HUES6 (cell line): ENCODE measurements around the gene PTH1R.
A peak's percentile ranks its signal among the peaks of the same experiment; 100 is the strongest.

Experiments used
- H3K27ac ChIP-seq: 2 replicates; pipeline ENCODE4 v1.7.0; 2013; ENCODE audit warnings: low read depth, mild to moderate bottlenecking, low read length, inconsistent platforms
- H3K27me3 ChIP-seq: 2 replicates; pipeline ENCODE4 v1.6.1; 2013; ENCODE audit warnings: low read length; ENCODE audit not compliant: control insufficient read depth, insufficient read depth
- H3K36me3 ChIP-seq: 2 replicates; pipeline ENCODE4 v1.6.1; 2013; ENCODE audit warnings: low read length; ENCODE audit not compliant: control insufficient read depth, insufficient read depth
- H3K4me1 ChIP-seq: 2 replicates; pipeline ENCODE4 v1.6.1; 2013; ENCODE audit warnings: low read length; ENCODE audit not compliant: control insufficient read depth, insufficient read depth
- H3K4me3 ChIP-seq: 2 replicates; pipeline ENCODE4 v1.5.1; 2013; ENCODE audit warnings: low read depth, low read length
- H3K9ac ChIP-seq: one replicate; pipeline ENCODE4 v1.6.1; 2013; ENCODE audit warnings: mild to moderate bottlenecking, low read length
- H3K9me3 ChIP-seq: 2 replicates; pipeline ENCODE4 v1.6.1; 2013; ENCODE audit warnings: low read depth, low read length; ENCODE audit not compliant: control insufficient read depth, insufficient read depth

Gene PTH1R

DNA sequence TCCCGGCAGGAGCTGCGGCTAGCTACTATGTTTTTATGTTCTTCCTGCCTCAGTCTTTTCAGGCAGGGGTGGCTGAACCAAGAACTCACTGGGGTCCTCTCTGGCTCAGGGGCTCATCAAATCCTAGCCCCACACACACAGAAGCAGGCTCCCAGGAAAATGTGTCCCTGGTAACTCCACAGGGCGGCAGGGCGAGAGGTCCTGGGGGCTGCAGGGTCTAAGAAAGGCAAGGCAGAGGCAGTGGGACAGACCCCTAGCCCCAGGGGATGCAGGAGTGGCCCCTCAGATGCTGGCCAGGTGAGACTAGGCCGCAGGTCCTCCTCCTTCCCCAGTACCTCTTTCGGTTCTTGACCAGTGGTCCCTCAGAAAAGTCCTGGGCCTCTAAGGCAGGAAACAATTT lies 48.9 kb downstream of the PTH1R start:
- Histone ChIP-seq H3K36me3 (peaks cover 62% of the 10 kb centered on the region), H3K9ac (no peak overlapping the region), H3K27me3 (no peaks in the 10 kb centered on the region), H3K9me3 (no peaks in the 10 kb centered on the region), H3K27ac (peak overlapping the region; percentile 16; the same call in 1 of the 2 replicates), H3K4me3 (no peak overlapping the region), H3K4me1 (peaks cover 10% of the 10 kb centered on the region)

DNA sequence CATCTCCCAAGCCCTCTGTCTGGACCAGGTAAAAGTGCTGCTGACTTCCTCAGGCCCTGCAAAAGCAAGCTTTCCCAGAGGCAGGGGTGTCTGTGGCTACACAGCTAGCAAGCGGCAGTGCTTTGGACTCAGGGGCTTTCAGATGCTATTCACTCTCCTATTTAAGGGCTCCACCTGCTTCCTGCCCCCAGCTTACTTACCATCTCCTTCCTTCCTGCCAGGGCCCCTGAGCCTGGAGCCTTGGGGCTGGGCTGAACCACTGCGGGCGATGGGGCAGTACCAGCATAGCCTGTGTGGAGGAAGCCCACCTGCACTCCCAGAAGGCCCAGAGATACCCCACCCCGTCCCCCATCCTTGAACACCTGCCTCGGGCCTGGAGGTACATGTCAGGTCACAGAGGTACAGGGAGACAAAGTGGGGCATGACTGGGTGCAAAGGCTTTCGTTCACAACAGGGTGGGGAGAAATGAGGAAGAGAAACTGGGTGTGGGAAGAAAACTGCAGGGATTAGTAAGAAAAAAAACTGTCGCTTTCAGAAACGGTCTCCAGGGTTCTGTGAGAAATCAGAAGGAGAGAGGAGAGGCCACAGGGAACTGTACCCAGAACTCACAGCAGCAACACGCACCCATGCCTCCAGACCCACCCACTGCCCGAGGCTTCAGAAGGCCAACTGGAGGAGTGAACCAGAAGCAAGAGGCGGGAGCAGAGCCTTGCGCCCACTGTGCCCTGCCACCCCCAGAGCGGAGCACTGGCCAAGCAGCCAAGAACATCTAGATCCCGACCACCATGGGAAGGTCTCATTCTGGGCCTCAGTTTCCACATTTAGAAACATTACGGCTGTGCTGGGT lies 49.6 kb downstream of the PTH1R start:
- Histone ChIP-seq H3K9me3 (no peaks in the 10 kb centered on the region), H3K27ac (0 out of 2 replicates have a peak overlapping the region, but pooled peaks have one; percentile 16), H3K9ac (no peak overlapping the region), H3K27me3 (no peaks in the 10 kb centered on the region), H3K36me3 (peaks cover 56% of the 10 kb centered on the region), H3K4me3 (no peak overlapping the region), H3K4me1 (peaks cover 16% of the 10 kb centered on the region)

- no peak overlapping the region for H3K4me3 ChIP-seq
- H3K27ac ChIP-seq: no peak overlapping the region
- H3K9ac ChIP-seq: no peak overlapping the region
- peaks cover 50% of the 10 kb centered on the region for H3K36me3 ChIP-seq
- no peaks in the 10 kb centered on the region for H3K9me3 ChIP-seq
- H3K4me1 ChIP-seq: peaks cover 22% of the 10 kb centered on the region
- no peaks in the 10 kb centered on the region for H3K27me3 ChIP-seq
Measured at GRCh38 chr3:46927718-46928073, 50.2 kb downstream of the PTH1R start.

DNA sequence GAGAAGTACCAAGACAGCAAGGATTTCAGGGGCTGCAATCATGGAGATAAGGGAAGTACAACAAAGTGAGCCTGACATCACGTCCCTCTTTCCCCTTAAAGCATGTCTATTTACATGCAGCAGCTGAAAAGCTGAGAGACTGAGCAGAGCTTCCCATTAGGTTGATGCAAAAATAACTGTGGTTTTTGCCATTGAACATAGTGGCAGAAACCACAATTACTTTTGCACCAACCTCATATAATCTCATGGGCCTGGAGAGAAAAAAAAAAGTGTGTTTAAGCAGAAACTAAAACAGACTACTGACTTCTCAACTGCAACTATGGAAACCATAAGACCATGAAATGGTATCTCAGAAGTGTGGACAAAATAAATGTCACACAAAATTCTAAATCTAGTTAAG lies 50.8 kb downstream of the PTH1R start:
- peaks cover 44% of the 10 kb centered on the region for H3K36me3 ChIP-seq
- peaks cover 28% of the 10 kb centered on the region for H3K4me1 ChIP-seq
- no peaks in the 10 kb centered on the region for H3K9me3 ChIP-seq
- no peak overlapping the region for H3K27ac ChIP-seq
- no peak overlapping the region for H3K9ac ChIP-seq
- no peaks in the 10 kb centered on the region for H3K27me3 ChIP-seq
- no peak overlapping the region for H3K4me3 ChIP-seq

GRCh38 chr3:46929324-46929723 lies 51.8 kb downstream of the PTH1R start:
- H3K4me3 ChIP-seq: no peak overlapping the region
- no peaks in the 10 kb centered on the region for H3K9me3 ChIP-seq
- H3K36me3 ChIP-seq: peaks cover 34% of the 10 kb centered on the region
- H3K4me1 ChIP-seq: peaks cover 35% of the 10 kb centered on the region
- no peak overlapping the region for H3K9ac ChIP-seq
- H3K27ac ChIP-seq: no peak overlapping the region
- no peaks in the 10 kb centered on the region for H3K27me3 ChIP-seq

DNA sequence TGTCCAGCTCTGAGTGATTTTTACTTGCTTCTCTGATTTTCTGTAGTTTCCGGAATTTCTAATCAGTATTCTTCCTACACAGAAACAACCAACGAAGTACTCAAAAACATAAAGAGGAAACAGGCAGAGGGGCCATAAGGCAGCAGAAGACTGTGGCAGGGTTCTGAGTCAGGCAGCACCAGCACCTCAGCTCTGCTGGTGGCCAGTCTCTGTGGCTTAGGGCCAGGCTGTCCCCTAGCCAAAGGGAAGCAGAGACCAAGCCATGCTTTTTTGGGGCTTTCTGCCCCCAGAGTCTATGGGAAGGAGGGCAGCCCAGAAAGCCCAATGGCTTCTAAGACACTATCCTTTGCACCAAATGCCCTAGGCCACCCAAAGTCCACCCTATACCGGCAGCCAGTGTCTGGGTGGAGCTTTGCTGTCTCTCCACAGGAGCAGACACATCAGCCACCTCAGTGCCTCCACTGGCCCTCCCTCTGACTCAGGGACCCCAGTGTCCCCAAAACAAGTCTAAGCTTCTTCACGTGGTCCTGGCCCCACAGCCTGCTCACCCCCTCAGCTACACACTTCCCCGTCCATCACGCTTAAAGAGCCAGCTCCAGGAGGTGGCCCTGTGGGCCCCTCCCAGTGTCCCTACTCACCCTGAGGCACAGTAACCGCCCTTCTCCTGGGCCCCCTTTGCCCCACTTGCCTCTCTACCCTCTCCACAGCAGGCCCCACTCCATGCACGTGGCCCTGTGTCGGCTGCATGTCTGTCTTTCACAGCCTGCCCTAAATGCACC lies 52.8 kb downstream of the PTH1R start:
- Histone ChIP-seq H3K27ac (no peak overlapping the region; the same call in 1 of the 2 replicates), H3K4me1 (peaks cover 45% of the 10 kb centered on the region), H3K9me3 (no peaks in the 10 kb centered on the region), H3K9ac (no peak overlapping the region), H3K36me3 (peaks cover 35% of the 10 kb centered on the region), H3K4me3 (no peak overlapping the region), H3K27me3 (no peaks in the 10 kb centered on the region)

DNA sequence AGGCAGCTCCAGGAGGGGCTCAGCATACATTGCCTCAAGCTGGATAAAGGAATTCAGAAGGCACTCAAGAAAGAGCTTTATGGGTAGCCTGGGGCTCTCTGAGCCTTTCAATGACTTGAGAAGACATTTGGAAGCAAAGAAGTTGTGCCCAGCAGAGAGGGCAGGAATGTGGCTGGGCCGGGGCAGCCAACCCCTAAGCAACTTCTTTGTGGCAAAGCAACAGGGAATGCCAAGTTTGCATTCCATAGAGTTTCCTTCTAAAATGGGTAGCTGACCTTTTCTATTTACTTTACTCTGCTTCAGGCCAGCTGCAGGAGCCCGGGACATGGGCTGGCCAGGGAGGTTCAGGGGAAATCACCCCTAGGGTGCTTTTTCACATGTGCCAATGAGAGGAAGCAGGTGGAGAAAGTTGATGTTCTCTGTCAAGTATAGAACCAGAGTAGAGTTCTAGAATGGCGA lies 53.5 kb downstream of the PTH1R start:
- Histone ChIP-seq H3K36me3 (peaks cover 31% of the 10 kb centered on the region), H3K9me3 (no peaks in the 10 kb centered on the region), H3K27ac (no peak overlapping the region), H3K4me3 (no peak overlapping the region), H3K27me3 (no peaks in the 10 kb centered on the region), H3K9ac (no peak overlapping the region), H3K4me1 (peaks cover 49% of the 10 kb centered on the region)

DNA sequence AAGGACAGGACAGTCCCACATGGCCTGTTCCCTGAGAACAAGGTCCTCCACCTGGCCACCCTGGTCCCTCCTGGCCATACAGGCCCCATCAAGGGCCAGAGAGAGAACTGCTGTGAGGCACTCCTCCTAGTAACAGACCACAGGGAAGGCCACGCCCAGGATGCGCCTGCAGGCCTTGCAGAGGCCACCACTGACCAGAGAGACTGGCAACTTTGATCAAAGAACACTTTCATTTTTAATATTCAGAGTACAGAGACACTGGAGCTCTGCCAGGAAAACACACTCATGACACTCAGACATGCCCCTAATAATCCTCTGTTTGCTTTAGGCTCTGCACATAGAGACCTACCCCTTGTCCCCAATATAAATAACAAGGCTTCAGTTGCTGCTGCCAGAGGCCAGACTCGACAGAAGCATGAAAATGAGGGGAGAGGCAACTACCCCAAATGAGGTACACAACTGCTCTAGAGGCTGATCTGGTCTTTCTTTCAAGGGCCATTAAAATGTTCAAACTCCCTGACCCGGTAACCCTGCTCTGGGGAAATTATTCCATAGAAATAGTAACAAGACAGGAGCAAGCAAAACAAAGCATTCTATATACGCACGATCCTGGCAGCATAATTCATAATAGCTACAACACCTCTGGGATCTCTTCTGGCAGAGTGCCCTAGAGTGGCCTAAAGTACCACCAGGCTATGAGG lies 54.3 kb downstream of the PTH1R start:
- peaks cover 31% of the 10 kb centered on the region for H3K36me3 ChIP-seq
- H3K27me3 ChIP-seq: no peaks in the 10 kb centered on the region
- H3K9me3 ChIP-seq: no peaks in the 10 kb centered on the region
- no peak overlapping the region for H3K9ac ChIP-seq
- no peak overlapping the region for H3K27ac ChIP-seq
- H3K4me3 ChIP-seq: no peak overlapping the region
- peaks cover 54% of the 10 kb centered on the region for H3K4me1 ChIP-seq

DNA sequence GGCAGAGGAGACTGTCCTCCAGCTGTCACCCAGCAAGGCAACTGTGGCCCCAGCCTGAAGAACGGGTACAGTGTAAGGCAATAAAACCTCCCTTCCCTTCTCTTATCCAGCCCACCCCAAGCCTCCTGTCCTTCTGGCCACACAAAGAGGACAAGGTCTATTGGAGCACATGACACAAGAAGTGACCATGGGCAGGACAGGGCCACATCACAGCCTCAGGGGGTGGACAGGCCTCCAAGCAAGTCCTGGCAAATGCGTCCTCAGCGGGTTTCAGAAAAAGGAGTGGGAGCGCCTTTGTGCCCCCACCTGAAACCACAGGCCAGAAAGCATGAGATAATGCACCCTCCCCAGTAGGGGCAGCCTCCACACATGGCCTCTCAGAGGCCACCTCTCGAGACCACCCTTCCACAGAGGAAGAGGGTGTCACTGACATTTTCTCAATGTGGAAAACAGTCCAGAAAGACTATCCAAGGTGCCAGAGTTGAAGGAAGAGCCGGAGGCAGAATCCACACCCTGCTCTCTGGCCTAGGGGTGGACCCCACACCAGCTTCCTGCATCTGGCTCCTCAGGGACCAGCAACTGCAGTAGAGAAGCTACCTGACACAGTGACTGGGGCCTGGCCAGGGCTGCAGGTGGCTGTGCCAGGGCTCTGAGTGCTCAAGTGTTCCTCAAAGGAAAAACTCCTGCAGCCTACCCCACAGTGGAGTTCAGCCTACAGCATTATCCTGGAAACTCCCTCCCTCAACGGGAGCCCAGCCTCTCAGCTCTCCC lies 55.1 kb downstream of the PTH1R start:
- peaks cover 54% of the 10 kb centered on the region for H3K4me1 ChIP-seq
- H3K9ac ChIP-seq: no peak overlapping the region
- H3K27ac ChIP-seq: no peak overlapping the region

DNA sequence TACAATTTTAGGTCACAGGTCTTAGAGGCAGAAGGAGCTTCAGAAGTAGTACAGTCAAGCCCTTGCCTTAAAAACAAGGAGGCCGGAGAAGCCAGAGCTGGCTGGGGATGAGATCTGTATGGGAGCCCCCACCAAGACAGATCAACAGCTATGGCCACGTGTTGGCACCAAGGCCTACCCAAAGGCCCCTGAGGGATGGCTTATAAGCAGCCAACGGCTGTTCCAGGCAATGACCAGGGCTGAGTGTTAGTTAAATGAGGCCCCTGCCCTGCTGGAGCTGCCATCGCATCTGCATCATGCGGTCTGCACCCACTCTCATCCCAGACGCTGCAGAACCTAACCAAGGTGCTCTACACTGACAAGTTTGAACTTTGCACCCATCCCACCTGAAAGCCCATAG lies 55.7 kb downstream of the PTH1R start:
- no peak overlapping the region for H3K27ac ChIP-seq
- H3K9ac ChIP-seq: no peak overlapping the region
- H3K4me3 ChIP-seq: no peak overlapping the region
- H3K9me3 ChIP-seq: no peaks in the 10 kb centered on the region
- peaks cover 54% of the 10 kb centered on the region for H3K4me1 ChIP-seq
- peaks cover 33% of the 10 kb centered on the region for H3K36me3 ChIP-seq
- H3K27me3 ChIP-seq: no peaks in the 10 kb centered on the region

More for the DNA sequence above, 55.1 kb downstream of the PTH1R start:
- no peaks in the 10 kb centered on the region for H3K9me3 ChIP-seq
- H3K27me3 ChIP-seq: no peaks in the 10 kb centered on the region
- no peak overlapping the region for H3K4me3 ChIP-seq
- peaks cover 32% of the 10 kb centered on the region for H3K36me3 ChIP-seq
